ENCODE results near the gene MYH11.

- TF ChIP-seq CTCF (conservative IDR thresholded peaks at IDR 0.05; ENCODE audit: low read depth, low read length) (no peak), EZH2 (IDR thresholded peaks at IDR 0.05; ENCODE audit: borderline replicate concordance, low read depth, low read length, poor library complexity, severe bottlenecking) (no peak)
These were observed 2.8 kb downstream of the MYH11 start for GRCh38 chr16:15854061-15854460.

Measured in A673 (cell line).